ENCODE results near the gene OR13C8.

The OR13C8 gene

DNA sequence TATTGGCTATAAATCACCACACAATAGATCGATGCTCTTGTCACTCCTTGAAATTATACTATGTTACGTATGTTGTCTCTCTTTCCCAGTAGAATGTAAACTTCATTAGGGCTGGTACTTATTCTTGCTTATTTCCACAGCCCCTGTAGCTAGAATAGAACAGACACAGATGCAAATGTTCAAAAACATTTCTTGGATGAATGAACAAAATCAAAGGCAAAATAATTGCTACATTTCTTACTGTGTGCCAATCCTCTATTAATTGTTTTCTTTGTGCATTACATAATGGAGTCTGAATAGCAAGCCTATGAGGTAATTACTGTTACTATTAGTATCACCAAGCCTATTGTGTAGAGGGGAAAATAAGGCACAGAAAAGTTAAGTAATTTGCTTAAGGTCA lies 37.2 kb downstream of the OR13C8 start:
- H3K9me3 ChIP-seq = no peaks in the 10 kb centered on the region
- H3K4me1 ChIP-seq = no peaks in the 10 kb centered on the region
- no peak overlapping the region for H3K4me3 ChIP-seq (ENCODE audit: low read depth, low read length)
- H3K27me3 ChIP-seq = no peaks in the 10 kb centered on the region
- TF ChIP-seq, protein P1, sequence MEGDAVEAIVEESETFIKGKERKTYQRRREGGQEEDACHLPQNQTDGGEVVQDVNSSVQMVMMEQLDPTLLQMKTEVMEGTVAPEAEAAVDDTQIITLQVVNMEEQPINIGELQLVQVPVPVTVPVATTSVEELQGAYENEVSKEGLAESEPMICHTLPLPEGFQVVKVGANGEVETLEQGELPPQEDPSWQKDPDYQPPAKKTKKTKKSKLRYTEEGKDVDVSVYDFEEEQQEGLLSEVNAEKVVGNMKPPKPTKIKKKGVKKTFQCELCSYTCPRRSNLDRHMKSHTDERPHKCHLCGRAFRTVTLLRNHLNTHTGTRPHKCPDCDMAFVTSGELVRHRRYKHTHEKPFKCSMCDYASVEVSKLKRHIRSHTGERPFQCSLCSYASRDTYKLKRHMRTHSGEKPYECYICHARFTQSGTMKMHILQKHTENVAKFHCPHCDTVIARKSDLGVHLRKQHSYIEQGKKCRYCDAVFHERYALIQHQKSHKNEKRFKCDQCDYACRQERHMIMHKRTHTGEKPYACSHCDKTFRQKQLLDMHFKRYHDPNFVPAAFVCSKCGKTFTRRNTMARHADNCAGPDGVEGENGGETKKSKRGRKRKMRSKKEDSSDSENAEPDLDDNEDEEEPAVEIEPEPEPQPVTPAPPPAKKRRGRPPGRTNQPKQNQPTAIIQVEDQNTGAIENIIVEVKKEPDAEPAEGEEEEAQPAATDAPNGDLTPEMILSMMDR (IDR thresholded peaks at IDR 0.05; ENCODE audit: low read depth, low read length) = no peak
- DNase-seq = no peak
- H3K36me3 ChIP-seq = no peaks in the 10 kb centered on the region

DNA sequence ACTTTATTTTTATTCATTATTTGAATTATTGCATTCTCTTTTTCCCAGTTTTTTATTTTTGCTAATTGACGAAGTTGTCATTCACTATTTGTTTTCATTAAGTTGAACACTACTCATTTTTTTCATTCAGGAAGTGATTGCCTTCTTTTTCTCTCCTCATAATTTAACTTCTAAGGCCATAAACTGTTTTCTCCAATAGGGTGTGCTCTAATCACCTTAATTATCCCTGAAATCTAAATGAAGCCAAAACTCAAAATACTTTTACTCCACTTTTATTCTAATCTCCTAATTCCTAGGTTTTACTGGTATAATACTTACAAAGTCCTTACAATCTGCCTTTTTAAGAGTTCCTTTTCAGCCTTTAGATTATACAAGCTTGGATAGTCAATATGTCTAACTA lies 39.4 kb downstream of the OR13C8 start:
- DNase-seq = no peak
- TF ChIP-seq, protein P1 (IDR thresholded peaks at IDR 0.05; ENCODE audit: low read depth, low read length) = no peak
- H3K4me1 ChIP-seq = no peaks in the 10 kb centered on the region

DNA sequence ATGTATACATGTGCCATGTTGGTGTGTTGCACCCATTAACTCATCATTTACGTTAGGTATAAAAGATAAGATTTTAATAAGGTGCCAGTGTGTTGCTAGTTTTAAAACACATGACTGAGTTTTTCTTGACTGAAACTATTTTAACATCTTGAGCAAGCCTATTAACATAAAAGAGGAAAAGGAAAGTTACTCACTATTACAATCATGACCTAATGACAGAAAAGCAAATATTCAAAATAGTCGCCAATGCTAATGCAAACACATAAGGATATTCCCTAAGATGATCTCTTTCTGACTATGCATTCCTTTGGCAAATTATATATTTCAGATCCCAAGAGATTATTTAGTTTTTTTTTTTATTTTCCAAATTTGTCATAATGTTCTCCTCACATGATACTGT lies 42.2 kb downstream of the OR13C8 start:
- Histone ChIP-seq H3K4me1 (no peaks in the 10 kb centered on the region), H3K9me3 (no peaks in the 10 kb centered on the region), H3K36me3 (no peaks in the 10 kb centered on the region), H3K4me3 (ENCODE audit: low read depth, low read length) (no peak overlapping the region), H3K27me3 (no peaks in the 10 kb centered on the region)
- no peak for DNase-seq
- TF ChIP-seq, protein P1 (IDR thresholded peaks at IDR 0.05; ENCODE audit: low read depth, low read length) = no peak

More for the DNA sequence above, 39.4 kb downstream of the OR13C8 start:
- Histone ChIP-seq H3K9me3 (no peaks in the 10 kb centered on the region), H3K4me3 (ENCODE audit: low read depth, low read length) (no peak overlapping the region), H3K36me3 (no peaks in the 10 kb centered on the region), H3K27me3 (no peaks in the 10 kb centered on the region)

DNA sequence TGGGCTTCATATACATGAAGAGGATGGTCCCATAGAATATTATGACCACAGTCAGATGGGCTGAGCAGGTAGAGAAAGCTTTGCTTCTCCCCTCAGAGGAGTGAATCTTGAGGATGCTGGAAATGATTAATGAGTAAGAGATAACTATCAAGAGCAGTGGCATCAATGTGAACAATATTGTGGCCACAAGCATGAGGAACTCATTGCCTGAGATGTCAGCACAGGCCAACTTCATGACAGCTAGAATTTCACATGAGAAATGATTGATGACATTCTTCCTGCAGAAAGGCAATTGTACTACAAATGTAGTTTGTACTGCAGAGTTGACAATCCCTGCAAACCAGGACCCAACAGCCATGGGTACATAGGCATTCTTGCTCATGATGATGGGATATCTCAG lies 48.5 kb downstream of the OR13C8 start:
- no peaks in the 10 kb centered on the region for H3K36me3 ChIP-seq

DNA sequence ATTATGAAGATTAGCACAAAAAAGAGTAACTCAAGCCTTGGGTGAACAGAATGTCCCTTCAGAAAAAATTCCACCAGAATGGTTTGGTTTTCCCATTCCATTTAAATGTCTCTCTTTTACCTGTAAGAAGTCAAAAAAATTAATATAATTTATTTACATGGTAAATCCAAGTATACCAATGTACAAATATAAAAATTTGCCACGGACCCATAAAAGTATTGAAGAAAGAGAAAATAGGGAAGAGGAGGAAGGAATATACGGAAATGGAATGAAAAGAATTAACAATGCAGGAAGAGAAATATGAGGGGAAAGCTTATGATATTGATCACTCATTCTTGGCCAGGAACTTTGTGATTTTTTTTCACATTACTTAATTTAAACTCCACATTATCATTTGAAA lies 49.1 kb downstream of the OR13C8 start, which contains the start of gene OR13C9:
Gene OR13C9 (minus strand): TSS at position 101 of the 400 bp plus-strand sequence. CDS start 0 bp downstream, at position 101.
- DNase-seq = no peak
- Histone ChIP-seq H3K36me3 (no peaks in the 10 kb centered on the region), H3K27me3 (no peaks in the 10 kb centered on the region), H3K4me3 (ENCODE audit: low read depth, low read length) (no peak within 1 kb of the TSS), H3K9me3 (no peaks in the 10 kb centered on the region), H3K4me1 (no peaks in the 10 kb centered on the region)
- TF ChIP-seq, protein P1 (IDR thresholded peaks at IDR 0.05; ENCODE audit: low read depth, low read length) = no peak

More for the DNA sequence above, 48.5 kb downstream of the OR13C8 start:
- DNase-seq = no peak
- no peaks in the 10 kb centered on the region for H3K9me3 ChIP-seq
- TF ChIP-seq, protein P1 (IDR thresholded peaks at IDR 0.05; ENCODE audit: low read depth, low read length) = no peak
- no peak overlapping the region for H3K4me3 ChIP-seq (ENCODE audit: low read depth, low read length)
- no peaks in the 10 kb centered on the region for H3K4me1 ChIP-seq
- H3K27me3 ChIP-seq = no peaks in the 10 kb centered on the region
